ENCODE results near the gene C2CD5.

DNA sequence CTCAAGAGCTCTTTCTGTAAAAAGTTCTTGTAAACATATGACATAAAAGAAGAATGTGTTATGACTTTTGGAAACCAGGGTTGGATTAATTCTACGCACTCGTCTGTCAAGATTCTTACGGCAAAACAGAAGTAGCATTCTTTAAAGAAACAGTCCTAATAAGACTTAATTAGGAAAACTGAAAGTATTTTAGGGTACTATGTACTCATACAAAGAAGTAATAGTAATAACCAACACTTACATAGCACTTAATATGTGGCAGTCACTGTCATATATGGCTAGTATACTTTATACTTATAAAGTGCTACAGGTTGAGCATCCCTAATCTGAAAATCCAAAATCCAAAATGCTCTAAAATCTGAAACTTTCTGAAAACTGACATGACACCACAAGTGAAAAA, 136.9 kb downstream of the C2CD5 start:
- TF ChIP-seq, protein P1, sequence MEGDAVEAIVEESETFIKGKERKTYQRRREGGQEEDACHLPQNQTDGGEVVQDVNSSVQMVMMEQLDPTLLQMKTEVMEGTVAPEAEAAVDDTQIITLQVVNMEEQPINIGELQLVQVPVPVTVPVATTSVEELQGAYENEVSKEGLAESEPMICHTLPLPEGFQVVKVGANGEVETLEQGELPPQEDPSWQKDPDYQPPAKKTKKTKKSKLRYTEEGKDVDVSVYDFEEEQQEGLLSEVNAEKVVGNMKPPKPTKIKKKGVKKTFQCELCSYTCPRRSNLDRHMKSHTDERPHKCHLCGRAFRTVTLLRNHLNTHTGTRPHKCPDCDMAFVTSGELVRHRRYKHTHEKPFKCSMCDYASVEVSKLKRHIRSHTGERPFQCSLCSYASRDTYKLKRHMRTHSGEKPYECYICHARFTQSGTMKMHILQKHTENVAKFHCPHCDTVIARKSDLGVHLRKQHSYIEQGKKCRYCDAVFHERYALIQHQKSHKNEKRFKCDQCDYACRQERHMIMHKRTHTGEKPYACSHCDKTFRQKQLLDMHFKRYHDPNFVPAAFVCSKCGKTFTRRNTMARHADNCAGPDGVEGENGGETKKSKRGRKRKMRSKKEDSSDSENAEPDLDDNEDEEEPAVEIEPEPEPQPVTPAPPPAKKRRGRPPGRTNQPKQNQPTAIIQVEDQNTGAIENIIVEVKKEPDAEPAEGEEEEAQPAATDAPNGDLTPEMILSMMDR (IDR thresholded peaks at IDR 0.05) = no peak
- TF ChIP-seq POLR2A (IDR thresholded peaks at IDR 0.05) = no peak
